K562 (cell line): Measurements from ENCODE around the gene SV2A. TPM values are rescaled to one million over a fixed set of nuclear protein-coding genes. Genes with fewer than 3 reads are reported as not detected.
A peak's percentile ranks its signal among the peaks of the same experiment; 100 is the strongest.

ENCODE experiments used
- BCL6 ChIP-seq: fragments of 250-450 bp; sonication (Bioruptor Pico); IDR thresholded peaks from 2 replicates; pipeline ENCODE4 v1.4.0; 2020
- CREBBP ChIP-seq: IDR thresholded peaks from one replicate; pipeline ENCODE4 v1.6.1; 2012; ENCODE audit warnings: low read depth, mild to moderate bottlenecking, control low read depth, inconsistent platforms, low read length
- FOXK2 ChIP-seq, 2 experiments: fragments of 450-650 bp; IDR thresholded peaks in 1 of 2; conservative IDR thresholded peaks in 1 of 2; 2 replicates each; pipeline ENCODE4 v1.6.1; 2016; ENCODE audit warnings: low read depth in 2 of 2, mild to moderate bottlenecking in 1 of 2
- GTF2F1 ChIP-seq: IDR thresholded peaks from 2 replicates; pipeline ENCODE4 v1.6.1; 2011; ENCODE audit warnings: low read depth, low read length, improper control_type of control experiment
- MCM7 ChIP-seq, 2 experiments: fragments of 450-650 bp; IDR thresholded peaks; 2 replicates each; pipeline ENCODE4 v1.6.1; 2016 to 2018
- MGA ChIP-seq: fragments of 450-650 bp; IDR thresholded peaks from 2 replicates; pipeline ENCODE4 v1.6.1; 2016; ENCODE audit warnings: mild to moderate bottlenecking, moderate library complexity
- NCOA1 ChIP-seq: fragments of 450-650 bp; IDR thresholded peaks from 2 replicates; pipeline ENCODE4 v1.6.1; 2016; ENCODE audit warnings: low read depth
- NR4A1 ChIP-seq, 2 experiments: fragments of 250-450 bp in 1 of 2; fragments of 450-650 bp in 1 of 2; sonication (Bioruptor Pico) in 1 of 2; IDR thresholded peaks; 2 replicates each; pipeline versions ENCODE4 v1.4.0 to v1.6.1; 2016 to 2020; ENCODE audit warnings: mild to moderate bottlenecking in 2 of 2, missing compliant biosample characterization in 1 of 2, missing genetic modification characterization in 1 of 2, moderate library complexity in 1 of 2
- NUFIP1 ChIP-seq: fragments of 450-650 bp; IDR thresholded peaks from 2 replicates; pipeline ENCODE4 v1.6.1; 2018; ENCODE audit not compliant: partially characterized antibody
- POLR2G ChIP-seq: fragments of 200-400 bp; formaldehyde crosslinking; IDR thresholded peaks from 2 replicates; pipeline ENCODE4 v1.6.1; 2017; ENCODE audit warnings: low read depth, mild to moderate bottlenecking, antibody characterized with exemption, low read length, moderate library complexity
- POU5F1 ChIP-seq: fragments of 150-350 bp; IDR thresholded peaks from 2 replicates; pipeline ENCODE4 v1.6.1; 2014; ENCODE audit warnings: borderline replicate concordance, low read length, low read depth, mild to moderate bottlenecking; ENCODE audit not compliant: partially characterized antibody
- SMARCE1 ChIP-seq: fragments of 450-650 bp; IDR thresholded peaks from 2 replicates; pipeline ENCODE4 v1.7.1; 2016; ENCODE audit warnings: mild to moderate bottlenecking
- USF2 ChIP-seq: sonication (generic); formaldehyde crosslinking; IDR thresholded peaks from 2 replicates; pipeline ENCODE4 v1.5.0; 2020; ENCODE audit warnings: missing genetic modification reagents
- ZNF217 ChIP-seq: sonication (generic); formaldehyde crosslinking; IDR thresholded peaks from 2 replicates; pipeline ENCODE4 v1.8.0; 2022; ENCODE audit warnings: mild to moderate bottlenecking, missing genetic modification reagents
- ZNF316 ChIP-seq: fragments of 450-650 bp; IDR thresholded peaks from 2 replicates; pipeline ENCODE4 v1.6.1; 2016
- polyA plus RNA-seq, 8 experiments: library from polyadenylated mRNA; depleted of rRNA in 4 of 8; stranded (reverse) in 5 of 8; unstranded in 3 of 8; fragments of >200 nt; fragmentation: Nextera tagmentation in 2 of 8; fragmentation: Illumina TruSeq in 1 of 8; extraction: Ambion mirVana in 2 of 8; extraction: Trizol in 1 of 8; gene quantifications; 2 replicates each; pipeline versions ENCODE4 v1.2.1 to v1.2.3, GENCODE V29; 2011 to 2014; ENCODE audit warnings: inconsistent platforms in 1 of 8, missing spikeins in 1 of 8
- total RNA-seq, 7 experiments: library from RNA; depleted of rRNA in 6 of 7; stranded (reverse); fragments of >200 nt in 6 of 7; fragmentation: Illumina TruSeq in 2 of 7; extraction: Trizol in 2 of 7; gene quantifications; 2 replicates each; pipeline versions ENCODE4 v1.2.1 to v1.2.3, GENCODE V29; 2011 to 2021; ENCODE audit warnings: low replicate concordance in 1 of 7

Gene SV2A
- total and polyA plus RNA-seq, 9 of the 15 experiments (the other 6 are each of a cell fraction or from before 2014, with no cell fraction given) = 0.07 to 0.22 (median 0.11) TPM; not detected in 1

GRCh38 chr1:149886396-149887195 is 31.0 kb downstream of the SV2A start (continued):
- TF ChIP-seq USF2 (CRISPR knock-in tag) (no peak), NR4A1 (CRISPR knock-in tag; IDR thresholded peaks at IDR 0.05) (no peak), NR4A1 (tag; IDR thresholded peaks at IDR 0.05) (peak; percentile 56), POLR2G (peak; percentile 60), SMARCE1 (no peak), ZNF217 (no peak), ZNF316 (no peak), POU5F1 (no peak), FOXK2 (conservative IDR thresholded peaks at IDR 0.05 in 1 of 2, IDR thresholded peaks at IDR 0.05 in 1 of 2; ENCODE audit: low read depth in 2 of 2) (no peak; a peak in 1 of 4 replicates), NUFIP1 (no peak), CREBBP (no peak), MGA (peak; percentile 24), MCM7 (IDR thresholded peaks at IDR 0.05) (no peak), NCOA1 (no peak), GTF2F1 (peak; percentile 96), BCL6 (CRISPR knock-in tag) (no peak)
